HG03280 (cell line): ENCODE measurements around the gene CHRNA7.
"Not testable (repeated sequence)": the region's sequence is repeated elsewhere in the genome, so short reads cannot be mapped to it uniquely, and the experiment has no call there.

Source experiments
- ATAC-seq: cut with Tn5 transposase; IDR thresholded peaks from one replicate; pipeline ENCODE4 v1.9.1; 2021; ENCODE audit warnings: mild to moderate bottlenecking, moderate library complexity; ENCODE audit not compliant: unreplicated experiment

The CHRNA7 gene

GRCh38 chr15:32166270-32166669, 136.0 kb downstream of the CHRNA7 start:
- ATAC-seq = not testable (repeated sequence)

- not testable (repeated sequence) for ATAC-seq
Observed at GRCh38 chr15:32167913-32168312, 137.6 kb downstream of the CHRNA7 start.

GRCh38 chr15:32180579-32180978, 150.3 kb downstream of the CHRNA7 start:
- not testable (repeated sequence) for ATAC-seq

GRCh38 chr15:32193780-32194179, 163.5 kb downstream of the CHRNA7 start:
- ATAC-seq = not testable (repeated sequence)

- not testable (repeated sequence) for ATAC-seq
Observed at GRCh38 chr15:32196206-32196605, 165.9 kb downstream of the CHRNA7 start.

- not testable (repeated sequence) for ATAC-seq
Observed at GRCh38 chr15:32198938-32199337, 168.6 kb downstream of the CHRNA7 start.

- not testable (repeated sequence) for ATAC-seq
Observed at GRCh38 chr15:32209081-32209480, 178.8 kb downstream of the CHRNA7 start.

GRCh38 chr15:32218666-32219065, 188.4 kb downstream of the CHRNA7 start:
- no peak for ATAC-seq
